Measurements from ENCODE around the gene CLIP1. TPM values are rescaled to one million over a fixed set of nuclear protein-coding genes. Genes with fewer than 3 reads are reported as not detected.

CLIP1 gene
- total and polyA plus RNA-seq, 4 donors, result 26.6 to 93.7 (median 45.8) TPM

DNA sequence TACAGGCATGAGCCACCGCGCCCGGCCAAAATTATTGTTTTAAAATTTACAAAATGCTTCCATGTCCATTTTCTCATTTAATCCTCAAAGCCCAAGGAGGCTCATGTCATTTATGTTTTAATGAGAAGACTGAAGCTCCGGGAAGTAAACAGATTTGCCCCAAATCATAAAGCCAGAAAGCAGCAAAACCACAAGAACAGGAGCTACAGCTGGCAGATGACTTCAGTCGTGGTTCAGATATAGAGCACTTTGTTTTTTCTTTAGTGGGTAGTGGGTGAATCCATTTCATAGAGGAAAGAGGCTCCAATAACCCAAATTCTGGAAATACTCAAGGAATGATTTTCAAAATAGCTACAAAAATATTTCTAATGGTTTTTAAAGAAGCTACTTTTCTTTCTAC lies 110.8 kb downstream of the CLIP1 start:
- TF ChIP-seq, protein P1, sequence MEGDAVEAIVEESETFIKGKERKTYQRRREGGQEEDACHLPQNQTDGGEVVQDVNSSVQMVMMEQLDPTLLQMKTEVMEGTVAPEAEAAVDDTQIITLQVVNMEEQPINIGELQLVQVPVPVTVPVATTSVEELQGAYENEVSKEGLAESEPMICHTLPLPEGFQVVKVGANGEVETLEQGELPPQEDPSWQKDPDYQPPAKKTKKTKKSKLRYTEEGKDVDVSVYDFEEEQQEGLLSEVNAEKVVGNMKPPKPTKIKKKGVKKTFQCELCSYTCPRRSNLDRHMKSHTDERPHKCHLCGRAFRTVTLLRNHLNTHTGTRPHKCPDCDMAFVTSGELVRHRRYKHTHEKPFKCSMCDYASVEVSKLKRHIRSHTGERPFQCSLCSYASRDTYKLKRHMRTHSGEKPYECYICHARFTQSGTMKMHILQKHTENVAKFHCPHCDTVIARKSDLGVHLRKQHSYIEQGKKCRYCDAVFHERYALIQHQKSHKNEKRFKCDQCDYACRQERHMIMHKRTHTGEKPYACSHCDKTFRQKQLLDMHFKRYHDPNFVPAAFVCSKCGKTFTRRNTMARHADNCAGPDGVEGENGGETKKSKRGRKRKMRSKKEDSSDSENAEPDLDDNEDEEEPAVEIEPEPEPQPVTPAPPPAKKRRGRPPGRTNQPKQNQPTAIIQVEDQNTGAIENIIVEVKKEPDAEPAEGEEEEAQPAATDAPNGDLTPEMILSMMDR (IDR thresholded peaks at IDR 0.05; ENCODE audit: control extremely low read depth, extremely low read depth), result no peak
- WGBS, 2 donors, result 88 to 92% methylated on average over 5 of the region's 5 CpGs
- H3K4me3 ChIP-seq, result no peak overlapping the region
- H3K27me3 ChIP-seq (ENCODE audit: control insufficient read depth in 3 of 3, insufficient read depth in 3 of 3, low read length in 2 of 3), result no peaks in the 10 kb centered on the region
- no peak for ATAC-seq (ENCODE audit: insufficient read depth, low FRiP score)
- peaks cover 8 to 25% (median 15%) of the 10 kb centered on the region in 4 donors for H3K36me3 ChIP-seq (ENCODE audit: control insufficient read depth in 4 of 4, insufficient read depth in 4 of 4, low read length in 4 of 4)
- no peak overlapping the region for H3K9ac ChIP-seq (ENCODE audit: insufficient read depth in 1 of 2, low read length in 2 of 2)
- H3K27ac ChIP-seq (ENCODE audit: low read depth in 1 of 2, low read length in 1 of 2), result no peak overlapping the region
- no peak for DNase-seq
- H3K9me3 ChIP-seq (ENCODE audit: control insufficient read depth in 4 of 4, insufficient read depth in 3 of 4, low read length in 3 of 4), result no peaks in the 10 kb centered on the region
- H3K4me1 ChIP-seq (ENCODE audit: control insufficient read depth in 5 of 5, insufficient read depth in 5 of 5, low read length in 5 of 5), result no peaks in the 10 kb centered on the region

DNA sequence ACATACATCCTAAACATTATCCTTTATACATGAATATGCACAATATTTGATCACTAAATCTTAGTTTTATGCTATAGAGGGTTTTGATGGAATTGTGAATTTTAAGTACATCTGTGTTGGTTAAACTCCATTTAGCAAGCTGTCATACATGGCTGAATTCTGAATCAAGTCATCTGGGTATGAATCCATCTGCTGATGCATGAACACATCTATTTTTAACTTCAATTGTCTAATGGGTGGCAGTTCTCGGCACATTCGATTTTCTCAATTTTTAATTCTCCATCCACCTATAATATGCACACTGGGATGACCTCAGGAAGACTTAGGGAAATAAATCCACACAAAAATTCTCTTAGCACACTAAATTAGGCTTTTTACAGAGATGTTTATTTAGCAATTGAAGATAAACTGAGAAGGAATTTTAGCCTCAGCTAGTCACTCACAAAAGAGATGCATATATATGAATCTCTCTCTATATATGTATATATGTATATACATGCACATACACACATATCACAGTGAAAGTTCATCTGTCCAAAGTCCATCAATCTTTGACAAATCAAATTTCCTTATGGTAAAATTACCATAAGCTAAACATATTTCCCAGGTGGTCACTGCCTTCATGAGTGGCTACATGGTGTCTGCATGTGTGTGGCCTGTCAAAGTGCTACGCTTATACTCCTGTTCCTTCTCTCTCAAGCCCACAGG lies 111.7 kb downstream of the CLIP1 start:
- 92% methylated on average over 3 of the region's 3 CpGs for WGBS, 2 donors
- TF ChIP-seq, protein P1 (IDR thresholded peaks at IDR 0.05; ENCODE audit: control extremely low read depth, extremely low read depth), result no peak
- Histone ChIP-seq H3K9ac (ENCODE audit: insufficient read depth in 1 of 2, low read length in 2 of 2) (no peak overlapping the region), H3K27me3 (ENCODE audit: control insufficient read depth in 3 of 3, insufficient read depth in 3 of 3, low read length in 2 of 3) (no peaks in the 10 kb centered on the region), H3K9me3 (ENCODE audit: control insufficient read depth in 4 of 4, insufficient read depth in 3 of 4, low read length in 3 of 4) (no peaks in the 10 kb centered on the region), H3K4me3 (no peak overlapping the region), H3K27ac (ENCODE audit: low read depth in 1 of 2, low read length in 1 of 2) (no peak overlapping the region), H3K36me3 (ENCODE audit: control insufficient read depth in 4 of 4, insufficient read depth in 4 of 4, low read length in 4 of 4) (peaks cover 7 to 26% (median 9%) of the 10 kb centered on the region in 4 donors), H3K4me1 (ENCODE audit: control insufficient read depth in 5 of 5, insufficient read depth in 5 of 5, low read length in 5 of 5) (no peaks in the 10 kb centered on the region)
- DNase-seq, result no peak
- ATAC-seq (ENCODE audit: insufficient read depth, low FRiP score), result no peak

DNA sequence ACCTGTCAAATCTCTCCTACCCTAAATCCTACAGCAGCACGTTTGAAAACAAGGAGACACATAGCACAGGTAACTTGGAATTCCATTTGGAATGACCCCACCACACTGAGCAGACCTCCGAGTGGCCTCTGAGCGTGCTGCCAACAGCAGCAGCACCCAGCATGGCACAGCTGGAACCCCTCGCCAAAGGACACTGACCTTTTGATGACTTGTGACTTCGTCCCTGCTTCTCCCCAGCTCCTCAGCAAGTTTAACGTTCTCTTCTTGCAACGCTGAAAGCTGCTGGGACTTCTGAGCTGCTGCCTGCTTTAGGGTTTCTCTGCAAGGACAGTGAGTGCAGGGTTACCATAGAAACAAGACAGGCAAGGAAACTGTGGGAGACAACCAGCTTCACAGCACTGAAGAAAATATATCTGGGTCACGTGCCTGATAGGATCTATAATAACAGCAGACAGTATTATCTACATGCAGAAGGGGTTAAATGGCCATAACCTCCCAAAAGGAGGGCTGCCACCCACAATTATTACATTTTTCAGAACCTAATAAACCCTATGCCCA lies 112.8 kb downstream of the CLIP1 start:
- WGBS, 2 donors, result 80 to 88% methylated on average over 8 of the region's 8 CpGs
- Histone ChIP-seq H3K9ac (ENCODE audit: insufficient read depth in 1 of 2, low read length in 2 of 2) (no peak overlapping the region), H3K36me3 (ENCODE audit: control insufficient read depth in 4 of 4, insufficient read depth in 4 of 4, low read length in 4 of 4) (peaks cover 7 to 23% (median 11%) of the 10 kb centered on the region in 4 donors), H3K4me3 (no peak overlapping the region), H3K27me3 (ENCODE audit: control insufficient read depth in 3 of 3, insufficient read depth in 3 of 3, low read length in 2 of 3) (no peaks in the 10 kb centered on the region), H3K27ac (ENCODE audit: low read depth in 1 of 2, low read length in 1 of 2) (no peak overlapping the region), H3K4me1 (ENCODE audit: control insufficient read depth in 5 of 5, insufficient read depth in 5 of 5, low read length in 5 of 5) (no peaks in the 10 kb centered on the region), H3K9me3 (ENCODE audit: control insufficient read depth in 4 of 4, insufficient read depth in 3 of 4, low read length in 3 of 4) (no peaks in the 10 kb centered on the region)
- DNase-seq, result peak in 1 of 3 donors; percentile 5
- no peak for ATAC-seq (ENCODE audit: insufficient read depth, low FRiP score)
- TF ChIP-seq, protein P1 (IDR thresholded peaks at IDR 0.05; ENCODE audit: control extremely low read depth, extremely low read depth), result no peak

All from lung (tissue), 12 donors.